Ecto neural progenitor cell (in vitro differentiated cells): ENCODE measurements around the gene RCE1.

Source experiments
- DNase-seq: peaks from one replicate; pipeline ENCODE4 v3.0.0-alpha.2; 2018; ENCODE audit warnings: low spot score

RCE1 gene

GRCh38 chr11:66856496-66857233, 13.4 kb downstream of the RCE1 start, which contains the start of gene LRFN4:
TSS of gene LRFN4 (plus strand) at chr11:66857064. CDS start at chr11:66857745, 681 bp downstream.
- DNase-seq, result no peak

DNA sequence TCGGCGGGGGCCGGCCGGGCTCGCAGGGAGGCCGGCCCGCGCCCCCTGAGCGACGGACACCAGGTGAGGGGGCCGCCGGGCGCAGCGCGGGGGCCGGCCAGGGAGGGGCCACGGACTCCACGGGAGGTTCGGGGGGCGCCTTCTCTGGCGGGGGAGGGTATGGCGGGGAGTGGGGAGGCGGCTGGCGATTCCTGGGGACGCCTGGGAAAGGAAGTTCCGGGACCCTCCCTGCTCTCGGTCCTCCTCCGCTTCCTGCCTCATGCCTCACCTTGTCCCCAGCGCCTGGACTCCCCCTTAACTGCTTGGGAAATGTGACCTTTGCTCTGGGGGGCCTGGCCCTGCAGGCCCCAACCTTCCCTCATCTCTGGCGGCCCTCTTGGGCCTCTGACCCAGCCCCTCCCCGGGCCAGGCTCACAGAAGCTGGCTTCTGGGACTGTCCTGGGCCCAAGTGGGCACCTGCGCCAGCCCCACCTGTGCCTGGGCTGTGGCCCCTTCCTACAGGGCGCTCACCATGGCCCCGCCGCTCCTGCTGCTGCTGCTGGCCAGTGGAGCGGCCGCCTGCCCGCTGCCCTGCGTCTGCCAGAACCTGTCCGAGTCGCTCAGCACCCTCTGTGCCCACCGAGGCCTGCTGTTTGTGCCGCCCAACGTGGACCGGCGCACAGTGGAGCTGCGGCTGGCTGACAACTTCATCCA, 14.1 kb downstream of the RCE1 start:
- DNase-seq, result no peak

GRCh38 chr11:66857927-66858185, 14.6 kb downstream of the RCE1 start:
- no peak for DNase-seq

DNA sequence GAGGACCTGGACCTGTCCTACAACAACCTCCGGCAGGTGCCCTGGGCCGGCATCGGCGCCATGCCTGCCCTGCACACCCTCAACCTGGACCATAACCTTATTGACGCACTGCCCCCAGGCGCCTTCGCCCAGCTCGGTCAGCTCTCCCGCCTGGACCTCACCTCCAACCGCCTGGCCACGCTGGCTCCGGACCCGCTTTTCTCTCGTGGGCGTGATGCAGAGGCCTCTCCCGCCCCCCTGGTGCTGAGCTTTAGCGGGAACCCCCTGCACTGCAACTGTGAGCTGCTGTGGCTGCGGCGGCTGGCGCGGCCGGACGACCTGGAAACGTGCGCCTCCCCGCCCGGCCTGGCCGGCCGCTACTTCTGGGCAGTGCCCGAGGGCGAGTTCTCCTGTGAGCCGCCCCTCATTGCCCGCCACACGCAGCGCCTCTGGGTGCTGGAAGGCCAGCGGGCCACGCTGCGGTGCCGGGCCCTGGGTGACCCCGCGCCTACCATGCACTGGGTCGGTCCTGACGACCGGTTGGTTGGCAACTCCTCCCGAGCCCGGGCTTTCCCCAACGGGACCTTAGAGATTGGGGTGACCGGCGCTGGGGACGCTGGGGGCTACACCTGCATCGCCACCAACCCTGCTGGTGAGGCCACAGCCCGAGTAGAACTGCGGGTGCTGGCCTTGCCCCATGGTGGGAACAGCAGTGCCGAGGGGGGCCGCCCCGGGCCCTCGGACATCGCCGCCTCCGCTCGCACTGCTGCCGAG, 15.1 kb downstream of the RCE1 start:
- no peak for DNase-seq

- DNase-seq, result no peak
Observed at GRCh38 chr11:66858939-66859685, 15.9 kb downstream of the RCE1 start.

- DNase-seq, result no peak
Observed at GRCh38 chr11:66859686-66860448, 16.6 kb downstream of the RCE1 start.

DNA sequence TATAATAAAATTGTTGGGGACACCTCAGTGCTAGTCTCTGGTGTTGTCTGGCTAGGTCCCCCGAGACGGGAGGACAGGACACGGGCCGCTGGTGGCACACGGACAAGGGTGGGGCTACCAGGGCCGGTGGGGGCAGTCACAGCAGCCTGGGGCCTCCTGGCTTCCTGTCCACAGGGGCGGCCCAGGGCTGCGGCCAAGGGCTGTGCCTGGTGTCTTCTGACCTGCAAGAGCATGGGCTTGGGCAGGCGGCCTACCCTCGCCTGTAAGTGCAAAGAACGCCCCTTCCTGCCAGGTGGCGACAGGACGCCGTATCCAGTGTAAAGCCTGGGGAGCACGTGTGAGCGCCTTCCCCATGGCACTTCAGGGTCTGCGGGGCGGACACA, 17.2 kb downstream of the RCE1 start:
- DNase-seq, result no peak

- no peak for DNase-seq
Observed at GRCh38 chr11:66861038-66861773, 18.0 kb downstream of the RCE1 start.

- DNase-seq, result no peak
Observed at GRCh38 chr11:66861774-66862558, 18.7 kb downstream of the RCE1 start.

DNA sequence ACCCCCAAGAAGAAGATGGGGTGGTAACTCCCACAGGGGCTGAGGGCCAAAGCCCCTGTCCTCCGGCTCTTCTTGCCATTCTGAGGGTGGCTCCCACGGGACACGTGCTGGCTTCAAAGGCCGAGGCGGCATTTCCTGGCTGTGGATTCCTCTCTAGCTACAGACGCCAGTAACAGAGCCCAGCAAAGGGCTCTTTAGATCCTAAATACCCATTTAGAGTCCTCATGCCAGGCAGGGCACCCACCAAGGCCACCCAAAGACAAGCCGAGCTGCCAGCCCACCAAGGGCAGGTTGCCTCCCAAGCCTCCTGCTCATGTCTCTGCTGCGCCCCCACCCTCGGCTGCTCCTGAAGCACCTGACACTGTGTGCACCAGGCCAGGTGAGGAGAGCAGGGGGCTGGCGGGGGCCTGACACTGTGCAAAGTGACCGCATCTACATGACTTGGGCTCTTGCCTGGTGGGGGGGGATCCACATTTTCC, 19.4 kb downstream of the RCE1 start:
- DNase-seq, result no peak

- DNase-seq, result no peak
Observed at GRCh38 chr11:66863428-66864125, 20.3 kb downstream of the RCE1 start.

DNA sequence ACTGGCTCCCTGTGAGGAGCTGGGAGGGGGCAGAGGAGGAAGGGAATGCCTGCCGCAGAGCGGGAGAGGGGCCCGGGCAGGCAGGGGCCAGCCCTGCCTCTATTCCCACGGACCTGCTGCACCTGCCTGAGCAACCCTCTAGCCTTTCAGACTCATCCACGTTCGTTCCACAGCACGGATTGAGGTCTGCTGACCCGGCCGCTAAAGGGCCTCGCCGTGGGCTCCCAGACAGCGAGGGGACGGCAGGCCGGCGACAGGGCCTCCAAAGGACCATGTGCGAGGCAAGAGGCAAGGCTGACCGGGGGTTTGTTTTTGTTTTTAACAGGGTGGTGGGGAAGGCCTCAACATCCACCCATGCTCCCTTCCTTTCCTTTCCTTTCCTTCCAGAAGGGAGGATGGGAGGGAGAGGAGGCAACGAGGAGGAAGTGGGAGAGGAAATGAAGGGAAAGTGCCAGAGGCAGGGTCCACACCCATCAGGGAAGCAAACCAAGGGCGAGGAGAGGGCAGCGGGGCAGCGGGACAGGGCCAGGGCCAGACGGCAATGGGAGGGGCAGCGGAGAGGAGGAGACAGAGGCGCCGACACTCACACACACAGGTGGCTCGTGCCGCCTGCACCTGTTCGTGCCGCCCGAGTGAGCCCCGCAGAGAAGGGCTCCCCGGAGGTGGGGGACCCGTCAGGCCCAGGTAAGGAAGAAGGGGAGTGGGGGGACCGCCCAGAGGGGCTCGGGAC, 21.1 kb downstream of the RCE1 start:
- DNase-seq, result no peak

DNA sequence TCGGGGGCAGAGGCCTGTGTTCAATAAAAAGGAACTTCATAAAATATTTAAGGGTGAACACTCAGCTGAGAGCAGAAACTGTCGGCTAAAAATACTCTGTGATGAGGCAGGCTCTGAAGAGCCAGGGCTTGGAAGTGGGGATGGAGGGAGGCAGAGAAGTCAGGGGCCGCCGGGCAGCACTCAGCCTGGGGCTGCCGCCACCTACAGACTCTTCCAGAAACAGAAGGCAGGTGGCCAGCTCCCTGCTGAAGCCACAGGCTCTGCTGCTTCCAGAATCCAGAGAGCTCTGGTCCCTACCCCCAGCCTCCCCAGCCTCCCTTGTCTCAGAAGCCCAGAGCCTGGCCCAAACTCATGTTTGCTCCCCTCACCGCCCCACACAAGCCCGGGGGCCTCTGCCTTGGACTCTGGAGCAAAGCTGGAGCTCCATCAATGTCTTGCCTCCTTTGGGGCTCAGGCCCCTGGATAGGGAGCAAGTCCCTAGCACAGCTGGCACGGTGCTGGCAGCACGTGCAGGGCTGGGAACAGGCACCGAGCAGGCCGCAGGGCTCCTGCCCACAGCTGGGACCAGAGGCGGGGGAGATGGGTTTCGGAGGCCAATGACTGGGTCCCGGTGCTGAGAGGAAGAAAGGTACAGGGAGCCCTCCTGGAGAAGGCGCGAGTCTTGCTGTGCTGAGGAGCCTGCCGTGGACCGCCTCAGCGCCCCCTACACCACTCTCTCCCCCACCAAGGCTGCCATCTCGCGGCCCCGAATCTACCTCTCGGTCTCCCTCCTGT, 21.9 kb downstream of the RCE1 start:
- DNase-seq, result no peak

DNA sequence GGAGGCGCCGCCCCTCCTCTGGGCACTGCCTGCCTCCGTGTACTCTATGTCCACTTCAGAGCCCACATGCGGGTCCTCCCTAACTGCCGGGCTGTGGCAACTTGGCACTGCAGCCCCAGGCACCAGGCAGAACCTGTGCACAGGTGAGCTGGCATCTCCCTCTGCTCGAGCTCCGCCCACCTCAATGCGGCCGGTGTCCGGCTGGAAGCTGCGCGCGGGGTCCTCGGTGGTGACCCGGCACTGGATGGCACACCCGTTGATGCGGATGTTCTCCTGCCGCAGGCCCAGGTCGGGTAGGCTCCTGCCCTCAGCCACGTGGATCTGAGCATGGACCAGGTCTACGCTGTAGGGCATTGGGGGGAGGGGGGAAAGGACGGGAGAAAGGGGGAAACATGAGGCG, 22.8 kb downstream of the RCE1 start:
- DNase-seq, result no peak

GRCh38 chr11:66866511-66866986, 23.3 kb downstream of the RCE1 start:
- DNase-seq, result no peak

DNA sequence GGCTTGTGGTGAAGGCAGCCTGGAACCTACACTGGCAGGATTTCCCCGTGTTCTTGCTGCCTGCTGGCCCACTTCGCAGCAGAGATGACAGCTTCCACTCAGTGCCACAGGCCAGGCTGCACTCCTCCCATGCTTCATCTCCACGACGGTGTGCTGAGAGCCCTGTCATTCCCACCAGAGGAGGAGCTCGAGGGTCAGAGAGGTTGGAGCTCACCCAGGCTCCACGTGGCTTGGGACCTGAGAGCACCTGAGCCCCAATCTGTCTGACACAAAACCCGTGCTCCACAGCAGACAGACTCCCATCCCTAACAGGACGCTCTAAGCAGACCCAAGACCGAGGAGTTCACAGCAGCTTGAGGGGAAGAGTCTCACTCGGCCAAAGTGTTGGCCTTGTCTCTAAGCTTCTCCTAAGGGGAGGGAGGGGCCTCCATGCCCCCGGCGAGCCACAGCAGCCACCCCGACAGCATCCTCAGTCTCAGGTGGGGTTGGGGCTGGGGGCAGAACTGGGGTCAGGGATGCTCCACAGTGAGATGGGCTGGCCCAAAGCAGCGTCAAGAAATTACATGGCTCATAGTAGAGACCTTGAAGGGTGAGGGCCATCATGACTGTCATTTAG, 24.3 kb downstream of the RCE1 start:
- no peak for DNase-seq

DNA sequence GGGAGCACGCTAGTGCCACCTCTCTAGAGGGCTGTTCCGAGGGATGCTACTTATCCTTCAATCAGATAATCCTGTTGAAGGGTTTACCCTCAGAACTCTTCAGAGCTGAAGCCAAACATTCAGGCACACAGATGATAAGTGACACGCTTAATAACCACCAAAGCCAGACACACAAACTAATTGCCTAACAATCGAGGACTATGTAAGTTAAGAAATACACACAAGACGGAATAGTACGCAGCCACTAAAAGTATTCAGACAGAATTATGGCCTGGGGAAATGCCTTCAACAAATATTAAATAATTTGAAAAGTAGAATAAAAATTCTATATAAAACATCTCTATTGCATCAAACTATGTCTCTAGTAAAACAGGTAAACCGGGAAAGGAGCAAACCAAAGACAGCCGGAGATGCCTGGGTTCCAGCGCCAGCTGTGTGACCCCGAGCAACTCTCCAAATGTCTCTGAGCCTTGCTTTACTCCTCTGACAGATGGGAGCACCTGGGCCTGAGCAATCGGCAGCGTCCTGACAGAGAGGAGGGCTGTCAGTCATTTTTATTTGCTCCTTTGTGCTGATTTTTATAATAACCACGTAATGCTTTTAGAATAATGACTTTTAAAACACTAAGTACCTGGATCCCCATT, 25.0 kb downstream of the RCE1 start:
- DNase-seq, result no peak
